ENCODE data around the gene MEIOB.
A peak's percentile ranks its signal among the peaks of the same experiment; 100 is the strongest.

Gene MEIOB

DNA sequence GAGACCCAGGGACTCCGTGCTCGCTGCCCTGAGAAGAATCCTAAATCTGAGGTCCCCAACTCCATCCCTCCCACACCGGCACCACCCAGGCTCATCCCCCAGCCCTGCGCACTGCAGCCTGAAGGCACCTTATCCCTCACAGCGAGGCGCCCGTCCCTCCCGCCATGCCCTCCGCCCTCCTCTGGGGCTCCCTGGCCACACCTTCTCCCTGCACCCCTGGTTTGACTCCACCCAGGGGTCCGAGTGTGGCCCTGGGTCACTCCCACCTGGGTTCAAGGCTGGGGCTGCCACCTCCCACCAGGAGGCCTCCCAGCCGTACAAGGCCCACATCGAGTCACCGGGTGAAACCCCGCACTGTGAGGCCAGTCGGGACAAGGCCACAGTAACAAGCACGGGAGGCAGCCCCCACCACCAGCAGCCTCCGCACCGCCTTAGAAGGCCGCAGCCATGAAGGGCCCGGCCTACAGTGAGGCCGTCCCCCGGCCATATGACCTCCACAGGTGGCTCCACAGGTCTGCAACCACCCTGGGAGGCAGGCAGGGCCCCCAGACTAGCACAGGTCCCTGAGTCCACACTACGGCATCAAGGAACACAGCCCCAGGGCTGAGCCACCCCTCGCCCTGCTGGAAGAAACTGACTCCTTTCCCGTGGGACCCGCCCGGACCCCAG is 53.6 kb downstream of the MEIOB start:
- no peak overlapping the region for H3K4me3 ChIP-seq (ENCODE audit: low read depth, low read length)
- TF ChIP-seq, protein P1, sequence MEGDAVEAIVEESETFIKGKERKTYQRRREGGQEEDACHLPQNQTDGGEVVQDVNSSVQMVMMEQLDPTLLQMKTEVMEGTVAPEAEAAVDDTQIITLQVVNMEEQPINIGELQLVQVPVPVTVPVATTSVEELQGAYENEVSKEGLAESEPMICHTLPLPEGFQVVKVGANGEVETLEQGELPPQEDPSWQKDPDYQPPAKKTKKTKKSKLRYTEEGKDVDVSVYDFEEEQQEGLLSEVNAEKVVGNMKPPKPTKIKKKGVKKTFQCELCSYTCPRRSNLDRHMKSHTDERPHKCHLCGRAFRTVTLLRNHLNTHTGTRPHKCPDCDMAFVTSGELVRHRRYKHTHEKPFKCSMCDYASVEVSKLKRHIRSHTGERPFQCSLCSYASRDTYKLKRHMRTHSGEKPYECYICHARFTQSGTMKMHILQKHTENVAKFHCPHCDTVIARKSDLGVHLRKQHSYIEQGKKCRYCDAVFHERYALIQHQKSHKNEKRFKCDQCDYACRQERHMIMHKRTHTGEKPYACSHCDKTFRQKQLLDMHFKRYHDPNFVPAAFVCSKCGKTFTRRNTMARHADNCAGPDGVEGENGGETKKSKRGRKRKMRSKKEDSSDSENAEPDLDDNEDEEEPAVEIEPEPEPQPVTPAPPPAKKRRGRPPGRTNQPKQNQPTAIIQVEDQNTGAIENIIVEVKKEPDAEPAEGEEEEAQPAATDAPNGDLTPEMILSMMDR (IDR thresholded peaks at IDR 0.05; ENCODE audit: control insufficient read depth, extremely low read depth, insufficient read depth), result no peak
- no peak for DNase-seq (ENCODE audit: low read depth)

DNA sequence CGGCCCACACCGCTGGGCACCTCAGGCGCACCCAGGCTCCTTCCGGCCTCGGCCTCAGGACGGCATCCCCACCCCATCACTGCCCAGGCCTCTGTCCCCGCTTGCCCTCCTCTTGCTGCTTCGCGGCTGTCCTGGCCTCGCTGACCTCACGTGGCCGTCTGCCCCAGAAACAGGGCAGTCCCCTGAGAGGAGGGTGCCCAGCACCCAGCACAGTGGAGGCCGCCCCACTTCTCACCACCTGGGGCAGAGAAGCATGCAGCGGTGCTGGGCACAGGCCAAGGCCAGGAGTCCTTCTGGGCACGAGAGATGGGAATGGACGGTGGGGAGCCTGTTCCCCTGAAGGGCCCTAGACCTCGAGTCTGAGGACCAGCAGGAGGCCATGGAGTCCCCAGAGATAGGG is 54.2 kb downstream of the MEIOB start:
- no peak overlapping the region for H3K4me3 ChIP-seq (ENCODE audit: low read depth, low read length)

DNA sequence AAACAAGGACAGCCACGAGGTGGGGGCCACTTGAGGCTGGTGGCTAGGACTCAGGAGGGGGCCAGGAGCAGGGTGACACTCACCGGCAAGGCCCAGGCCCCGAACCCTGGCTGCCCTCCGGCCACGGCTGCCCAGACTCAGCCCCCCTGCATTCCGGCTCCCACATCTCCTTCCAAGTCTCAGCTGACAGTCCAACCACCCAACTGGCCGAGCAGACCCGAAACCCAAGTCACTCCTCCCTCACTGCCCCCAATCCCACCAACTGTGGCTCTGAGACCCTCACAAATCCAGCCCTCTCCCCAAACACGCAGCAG is 54.7 kb downstream of the MEIOB start:
- no peak for DNase-seq (ENCODE audit: low read depth)
- TF ChIP-seq, protein P1 (IDR thresholded peaks at IDR 0.05; ENCODE audit: control insufficient read depth, extremely low read depth, insufficient read depth), result no peak
- no peak overlapping the region for H3K4me3 ChIP-seq (ENCODE audit: low read depth, low read length)

More for the DNA sequence above, 54.2 kb downstream of the MEIOB start:
- no peak for DNase-seq (ENCODE audit: low read depth)
- TF ChIP-seq, protein P1 (IDR thresholded peaks at IDR 0.05; ENCODE audit: control insufficient read depth, extremely low read depth, insufficient read depth), result no peak

DNA sequence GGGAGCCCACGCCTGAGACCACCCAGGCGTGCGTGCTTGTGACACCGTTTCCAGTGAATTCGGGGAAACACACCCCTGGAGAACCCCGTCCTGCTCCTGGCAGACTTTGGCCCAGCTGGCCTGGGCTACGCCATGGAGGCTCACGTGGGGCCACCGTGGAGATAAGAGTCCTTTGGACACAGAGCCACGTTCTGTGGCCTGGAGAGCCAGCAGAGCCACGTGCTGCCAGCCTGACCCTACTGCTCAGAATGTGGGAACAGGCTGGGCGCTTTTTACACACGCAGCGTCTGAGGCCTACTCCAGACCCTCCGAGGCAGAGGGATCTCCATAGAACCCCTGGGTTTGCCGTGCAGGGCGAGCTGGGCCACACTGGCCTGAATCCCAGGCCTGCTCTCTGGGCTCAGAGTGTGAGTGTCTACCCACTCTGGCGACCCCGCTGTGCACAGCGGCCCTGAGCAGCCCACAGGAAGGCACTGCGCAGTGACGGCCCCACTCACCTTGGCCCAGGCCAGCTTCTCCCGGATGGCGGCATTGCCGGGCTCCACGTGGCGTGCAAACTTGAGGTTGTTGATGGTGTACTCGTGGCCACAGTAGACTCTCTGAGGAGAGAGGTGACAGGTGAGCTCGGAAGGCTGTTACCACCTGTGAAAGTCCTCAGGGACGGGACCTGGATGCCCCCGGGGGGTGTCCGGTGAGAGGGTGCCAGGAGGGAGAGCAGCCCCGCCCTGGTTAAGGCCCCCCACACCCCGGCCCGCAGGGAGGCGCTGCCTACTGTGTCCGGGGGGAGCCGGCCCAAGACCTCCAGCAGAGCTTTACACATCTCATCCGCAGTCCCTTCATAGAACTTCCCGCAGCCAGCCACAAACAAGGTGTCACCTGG is 55.3 kb downstream of the MEIOB start:
- no peak for DNase-seq (ENCODE audit: low read depth)
- H3K4me3 ChIP-seq (ENCODE audit: low read depth, low read length), result no peak overlapping the region
- TF ChIP-seq, protein P1 (IDR thresholded peaks at IDR 0.05; ENCODE audit: control insufficient read depth, extremely low read depth, insufficient read depth), result no peak

- TF ChIP-seq, protein P1 (IDR thresholded peaks at IDR 0.05; ENCODE audit: control insufficient read depth, extremely low read depth, insufficient read depth), result no peak
- no peak for DNase-seq (ENCODE audit: low read depth)
- H3K4me3 ChIP-seq (ENCODE audit: low read depth, low read length), result no peak overlapping the region
These were observed 56.5 kb downstream of the MEIOB start for GRCh38 chr16:1815461-1815860.

- no peak overlapping the region for H3K4me3 ChIP-seq (ENCODE audit: low read depth, low read length)
- DNase-seq (ENCODE audit: low read depth), result peak; percentile 82
- TF ChIP-seq, protein P1 (IDR thresholded peaks at IDR 0.05; ENCODE audit: control insufficient read depth, extremely low read depth, insufficient read depth), result peak; percentile 78
These were observed 59.2 kb downstream of the MEIOB start for GRCh38 chr16:1812732-1813163.

All from LNCaP clone FGC (cell line).